ENCODE results near the gene CD83.

CD83 gene

DNA sequence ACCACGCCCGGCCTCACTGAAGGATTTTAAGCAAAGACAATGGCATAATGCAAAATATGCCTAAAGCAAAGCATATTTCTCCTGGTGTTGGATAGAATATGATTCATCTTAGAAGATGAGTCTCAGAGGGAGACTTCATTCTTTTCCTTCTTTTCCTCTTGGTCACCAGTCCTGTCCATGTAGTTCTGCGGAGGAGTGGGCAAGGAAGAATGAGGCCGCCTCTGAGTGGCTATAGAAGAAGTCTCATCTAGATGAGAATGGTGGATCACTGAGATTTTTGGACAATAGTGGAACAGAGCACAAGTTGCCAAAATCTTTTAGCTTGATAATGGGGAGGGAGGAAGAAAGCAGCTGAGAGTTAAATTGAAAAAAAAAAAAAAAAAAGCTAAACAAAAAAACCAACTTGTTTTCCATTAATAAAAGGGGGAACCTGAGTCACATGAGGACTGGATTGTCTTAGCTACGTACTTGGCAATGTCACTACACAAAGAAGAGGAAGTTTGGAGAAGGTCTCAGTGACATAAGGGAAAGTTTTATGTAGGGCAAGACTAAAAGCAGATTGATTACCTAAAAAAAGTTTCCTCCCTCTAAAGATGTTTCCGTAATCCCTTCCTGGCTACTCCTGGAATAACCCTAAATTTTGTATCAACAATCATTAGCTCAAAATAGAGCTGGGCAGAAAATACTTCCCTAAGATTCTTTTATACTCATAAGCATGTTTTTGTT is 6.0 kb downstream of the CD83 start:
- DNase-seq (ENCODE audit: low read depth), result peak; percentile 10

DNA sequence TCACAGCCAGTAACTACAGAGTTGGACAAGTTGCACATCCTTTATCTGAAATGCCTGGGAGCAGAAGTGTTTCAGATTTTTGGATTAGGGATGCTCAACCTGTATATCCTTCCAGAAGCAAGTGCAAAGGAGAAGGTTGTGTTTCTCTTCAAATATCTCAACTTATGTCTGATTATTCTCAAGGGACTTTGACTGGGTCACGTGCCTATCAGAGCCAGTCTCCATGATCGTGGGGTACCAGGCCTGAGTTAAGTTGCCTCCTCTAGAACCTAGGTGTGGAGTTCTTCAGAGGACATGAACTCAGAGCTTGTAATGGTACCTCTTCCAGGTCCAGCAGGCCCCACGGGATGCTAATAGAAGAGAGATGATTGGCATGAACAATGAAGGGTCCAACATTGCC is 7.8 kb downstream of the CD83 start:
- no peak for DNase-seq (ENCODE audit: low read depth)

- peak; percentile 36 for DNase-seq (ENCODE audit: low read depth)
Measured at GRCh38 chr6:14126191-14126590, 8.6 kb downstream of the CD83 start.

DNA sequence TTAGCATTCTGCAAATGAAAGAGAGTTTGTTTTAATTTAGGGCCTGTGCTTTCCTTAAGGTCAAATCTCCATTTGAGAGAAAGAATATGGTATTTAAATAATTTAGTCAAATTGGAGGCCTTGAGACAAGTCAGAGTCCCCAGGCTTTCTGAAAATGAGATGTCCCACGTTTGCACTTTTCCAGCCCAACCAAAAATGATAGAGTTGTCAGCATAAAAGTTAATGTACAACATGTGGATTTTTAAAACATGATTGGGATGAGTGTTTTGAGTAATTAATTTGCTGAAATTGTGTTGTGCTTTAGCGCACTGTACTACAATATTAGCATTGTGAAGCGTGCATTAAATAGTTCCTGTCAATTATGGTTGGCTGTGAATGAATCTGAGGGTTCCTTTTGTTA is 10.0 kb downstream of the CD83 start:
- no peak for DNase-seq (ENCODE audit: low read depth)

DNA sequence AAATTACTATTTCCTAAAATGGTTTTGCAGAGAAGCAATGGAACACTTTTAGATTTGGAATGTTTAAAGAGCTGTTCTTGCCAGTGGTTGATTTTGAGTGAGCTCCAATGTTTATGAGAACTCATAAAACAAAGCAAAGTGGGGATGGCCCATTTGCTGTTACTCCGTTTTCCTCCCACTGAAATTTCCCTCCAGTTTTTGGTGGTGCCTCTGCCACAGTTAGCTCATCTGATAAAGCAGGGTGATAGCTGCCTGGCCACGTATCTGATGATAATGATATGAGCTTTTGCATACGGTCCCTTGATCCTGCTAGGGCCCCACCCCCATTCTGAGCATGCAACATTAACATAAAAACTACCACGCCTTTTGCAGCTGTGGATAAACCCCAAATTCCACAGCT is 10.4 kb downstream of the CD83 start:
- DNase-seq (ENCODE audit: low read depth), result no peak

DNA sequence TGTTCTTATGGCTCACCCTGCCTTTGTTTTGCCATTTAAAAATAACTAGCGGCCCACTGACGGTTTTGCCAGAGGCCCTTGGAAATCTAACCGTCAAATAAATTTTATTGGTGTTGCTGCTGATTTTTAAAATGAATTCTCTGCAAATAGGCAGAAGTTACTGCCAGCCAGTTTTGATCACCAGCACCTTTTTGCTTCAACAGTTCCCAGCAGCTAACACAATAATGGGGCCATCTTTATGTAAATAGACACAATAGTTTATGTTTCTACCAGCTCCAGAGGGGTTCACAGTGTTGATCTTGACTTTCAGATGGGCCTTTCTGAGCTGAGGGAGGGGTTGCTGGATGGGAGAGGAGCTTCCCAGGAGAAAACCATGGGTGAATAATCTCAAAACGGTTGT is 11.2 kb downstream of the CD83 start:
- no peak for DNase-seq (ENCODE audit: low read depth)

GRCh38 chr6:14129575-14129974 is 12.0 kb downstream of the CD83 start:
- peak; percentile 75 for DNase-seq (ENCODE audit: low read depth)

- DNase-seq (ENCODE audit: low read depth), result peak; percentile 12
Measured at GRCh38 chr6:14130435-14131075, 13.0 kb downstream of the CD83 start.

- no peak for DNase-seq (ENCODE audit: low read depth)
Measured at GRCh38 chr6:14131579-14131978, 14.0 kb downstream of the CD83 start.

GRCh38 chr6:14132244-14132920 is 14.8 kb downstream of the CD83 start:
- no peak for DNase-seq (ENCODE audit: low read depth)

GRCh38 chr6:14132921-14133275 is 15.3 kb downstream of the CD83 start:
- no peak for DNase-seq (ENCODE audit: low read depth)

DNA sequence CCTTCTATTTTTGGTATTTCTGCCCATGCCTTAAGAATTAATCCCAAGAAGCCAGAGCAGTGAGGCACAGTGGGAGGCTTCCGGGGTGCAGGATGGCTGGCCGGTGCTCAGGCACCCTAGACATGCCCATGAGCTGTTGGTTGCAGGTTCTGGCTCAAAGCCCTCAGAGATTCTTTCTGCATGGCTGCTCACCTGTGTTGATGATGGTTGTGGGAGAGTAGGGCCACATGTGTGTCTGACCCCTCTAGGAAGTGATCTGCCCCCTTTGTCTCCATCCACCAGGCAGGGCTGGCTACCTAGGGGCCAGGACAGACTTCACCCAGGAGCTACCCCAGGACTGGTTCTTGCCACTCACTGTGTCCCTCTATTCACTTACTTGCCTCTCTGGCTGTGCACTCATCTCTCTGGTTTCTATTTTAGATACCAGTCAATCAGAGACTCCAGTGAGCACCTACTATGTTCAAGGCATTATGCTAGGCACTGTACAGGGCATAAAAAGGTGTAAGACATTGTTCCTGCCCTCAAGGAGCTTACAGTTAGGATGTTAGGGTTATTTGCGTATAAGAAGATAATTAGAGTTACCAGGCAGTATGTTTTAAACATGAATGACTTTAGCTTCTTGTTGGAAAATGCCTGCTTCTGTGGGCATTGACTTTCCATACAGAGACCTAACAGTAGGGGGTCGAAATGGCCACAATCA is 16.8 kb downstream of the CD83 start:
- no peak for DNase-seq (ENCODE audit: low read depth)

DNA sequence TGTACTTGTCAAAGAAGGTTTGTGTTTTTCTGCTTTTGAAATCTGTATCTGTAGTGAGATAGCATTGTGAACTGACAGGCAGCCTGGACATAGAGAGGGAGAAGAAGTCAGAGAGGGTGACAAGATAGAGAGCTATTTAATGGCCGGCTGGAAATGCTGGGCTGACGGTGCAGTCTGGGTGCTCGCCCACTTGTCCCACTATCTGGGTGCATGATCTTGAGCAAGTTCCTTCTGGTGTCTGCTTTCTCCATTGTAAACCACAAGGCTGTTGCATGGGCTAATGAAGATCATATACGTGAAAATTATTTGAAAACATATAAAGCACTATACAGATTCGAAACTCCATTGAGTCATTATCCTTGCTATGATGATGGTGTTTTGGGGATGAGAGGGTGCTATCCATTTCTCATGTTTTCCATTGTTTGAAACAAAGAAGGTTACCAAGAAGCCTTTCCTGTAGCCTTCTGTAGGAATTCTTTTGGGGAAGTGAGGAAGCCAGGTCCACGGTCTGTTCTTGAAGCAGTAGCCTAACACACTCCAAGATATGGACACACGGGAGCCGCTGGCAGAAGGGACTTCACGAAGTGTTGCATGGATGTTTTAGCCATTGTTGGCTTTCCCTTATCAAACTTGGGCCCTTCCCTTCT is 18.4 kb downstream of the CD83 start:
- DNase-seq (ENCODE audit: low read depth), result no peak

GRCh38 chr6:14138701-14139215 is 21.2 kb downstream of the CD83 start:
- no peak for DNase-seq (ENCODE audit: low read depth)

DNA sequence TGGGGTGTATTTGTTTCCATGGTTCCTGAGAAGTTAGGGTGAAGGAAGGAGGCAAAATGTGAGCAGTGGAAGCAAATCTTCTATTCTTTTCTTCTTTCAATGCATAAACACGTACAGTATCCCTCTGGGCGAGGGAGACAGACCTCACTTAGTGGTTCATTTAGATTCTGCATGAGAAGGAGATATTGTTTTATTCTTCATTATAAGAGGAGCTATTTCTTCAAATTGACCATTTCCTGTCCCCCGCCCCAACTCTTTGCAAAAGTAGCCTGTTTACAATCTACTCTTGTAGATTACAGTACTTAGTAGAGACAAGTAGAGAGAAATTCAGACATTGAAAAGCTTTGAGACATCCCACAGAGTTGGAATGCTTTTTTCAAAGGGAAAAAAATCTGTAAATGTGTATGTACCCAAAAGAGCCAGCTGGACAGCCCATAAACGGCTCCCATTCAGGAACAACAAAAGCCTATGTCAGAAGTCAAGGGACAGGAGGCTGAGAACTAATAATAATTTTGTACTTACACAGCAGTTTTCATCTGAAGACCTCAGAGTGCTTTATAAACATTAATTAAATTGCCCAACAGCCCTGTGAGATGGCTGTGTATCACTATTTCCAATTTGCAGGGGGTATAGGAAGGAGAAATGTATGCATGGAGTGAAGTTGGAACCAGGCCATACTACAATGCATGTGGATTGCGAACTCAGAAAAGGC is 23.9 kb downstream of the CD83 start:
- DNase-seq (ENCODE audit: low read depth), result no peak

GRCh38 chr6:14142063-14142450 is 24.5 kb downstream of the CD83 start:
- DNase-seq (ENCODE audit: low read depth), result no peak

DNA sequence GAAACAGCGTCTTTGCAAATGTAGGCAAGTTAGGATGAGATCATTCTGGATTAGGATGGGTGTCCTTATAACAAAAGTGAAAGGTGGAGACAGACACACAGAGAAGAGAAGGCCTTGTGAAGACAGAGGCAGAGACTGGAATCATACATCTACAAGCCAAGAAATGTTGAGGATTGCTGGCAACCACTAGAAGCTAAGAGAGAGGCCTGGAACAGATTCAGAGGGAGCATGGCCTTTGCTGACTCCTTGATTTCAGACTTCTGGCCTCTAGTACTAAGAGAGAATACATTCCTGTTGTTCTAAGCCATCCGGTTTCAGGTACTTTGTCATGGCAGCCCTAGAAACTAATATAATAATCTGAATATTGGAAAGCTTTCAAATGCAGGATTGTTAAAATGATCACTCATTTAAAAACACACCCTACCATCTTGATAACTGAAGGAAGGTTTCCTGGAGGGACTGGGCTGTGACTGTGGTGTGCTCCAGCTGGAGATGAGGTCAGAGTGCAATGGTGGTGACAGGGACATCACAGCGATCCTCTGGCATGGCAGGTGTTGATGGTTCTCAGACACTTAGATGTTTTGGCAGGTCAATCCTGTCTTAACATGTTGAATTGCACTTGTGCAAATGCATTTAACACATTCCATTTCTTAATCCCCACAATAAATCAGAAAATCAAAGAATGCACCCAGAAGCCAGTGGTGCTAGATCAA is 25.1 kb downstream of the CD83 start:
- peak; percentile 6 for DNase-seq (ENCODE audit: low read depth)

- DNase-seq (ENCODE audit: low read depth), result no peak
Measured at GRCh38 chr6:14143305-14143704, 25.7 kb downstream of the CD83 start.

DNA sequence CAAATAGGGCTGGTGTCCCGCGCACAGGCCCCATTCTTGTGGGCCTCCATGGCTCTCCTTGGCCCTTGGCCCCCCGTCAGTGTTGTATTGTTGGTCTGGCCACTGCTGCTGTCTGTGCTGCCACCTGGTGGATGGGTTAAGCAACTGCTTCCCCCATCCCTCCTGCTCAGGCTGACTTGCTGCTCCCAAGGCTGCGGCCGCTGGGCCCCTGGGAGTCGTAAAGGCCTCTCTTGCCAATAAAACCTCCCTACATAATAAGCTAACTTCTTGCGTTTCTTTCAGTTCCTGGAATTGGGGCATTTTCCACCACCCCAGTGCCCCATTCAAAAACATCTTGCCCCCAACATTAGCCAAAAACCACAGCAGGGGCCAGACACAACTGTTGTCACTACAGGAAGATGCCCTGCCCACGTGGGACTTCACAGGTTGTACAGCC is 27.1 kb downstream of the CD83 start:
- peak; percentile 66 for DNase-seq (ENCODE audit: low read depth)

DNA sequence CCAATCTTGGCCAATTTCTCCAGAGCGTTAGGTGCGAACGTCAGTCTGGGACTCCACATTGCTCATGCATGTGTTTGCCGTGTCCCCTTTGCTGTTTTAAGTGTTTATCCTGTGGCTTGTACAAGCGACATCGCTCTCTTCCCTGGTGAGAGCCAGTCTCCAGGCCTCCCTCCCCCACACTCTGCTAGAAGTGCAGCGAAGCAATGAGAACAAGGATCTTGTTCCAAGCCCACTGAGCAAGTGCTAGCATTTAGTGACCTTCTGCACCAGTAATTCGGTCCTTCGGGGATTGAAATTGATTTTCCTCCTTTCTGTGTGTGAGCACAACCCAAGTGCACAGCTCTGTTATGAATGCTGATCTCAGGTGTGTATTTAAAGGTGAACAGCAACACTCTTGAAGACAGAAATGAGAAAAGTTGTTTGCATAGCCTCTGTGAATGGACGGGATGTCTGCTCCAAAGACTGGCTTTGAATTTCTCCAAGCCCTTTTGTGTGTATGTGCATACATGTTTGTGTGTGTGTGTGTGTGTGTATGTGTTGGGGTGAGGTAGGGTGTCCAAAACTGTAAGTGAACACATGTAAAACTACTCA is 29.0 kb downstream of the CD83 start:
- DNase-seq (ENCODE audit: low read depth), result no peak
